CD14-positive monocyte (primary cell): ENCODE measurements around the gene PPID. TPM values are rescaled to one million over a fixed set of nuclear protein-coding genes. Genes with fewer than 3 reads are reported as not detected.
A peak's percentile ranks its signal among the peaks of the same experiment; 100 is the strongest.
"Not testable (repeated sequence)": the region's sequence is repeated elsewhere in the genome, so short reads cannot be mapped to it uniquely, and the experiment has no call there.

ENCODE experiments used
- DNase-seq, 3 donors: peaks; one replicate each; pipeline ENCODE4 v3.0.0-alpha.2; 2011 to 2022
- H2AFZ ChIP-seq: 2 replicates; pipeline ENCODE4 v1.6.0; 2012; ENCODE audit warnings: mild to moderate bottlenecking, low read depth, low read length, inconsistent platforms; ENCODE audit not compliant: insufficient read depth, poor library complexity, severe bottlenecking
- H3K27ac ChIP-seq, 2 donors: 1 replicate in 1 of 2; 2 replicates in 1 of 2; pipeline ENCODE4 v1.5.1; 2012 to 2013; ENCODE audit warnings: low read length in 2 of 2, control low read depth in 1 of 2, inconsistent platforms in 1 of 2, low read depth in 1 of 2, mild to moderate bottlenecking in 1 of 2
- H3K27me3 ChIP-seq, 2 donors: one replicate each; pipeline versions ENCODE4 v1.6.0 to v1.6.1; 2011 to 2013; ENCODE audit warnings: low read length in 2 of 2; ENCODE audit not compliant: control insufficient read depth in 2 of 2, insufficient read depth in 2 of 2
- H3K36me3 ChIP-seq, 2 donors: replicated peaks in 1 of 2; 1 replicate in 1 of 2; 2 replicates in 1 of 2; pipeline versions ENCODE4 v1.5.1 to v1.6.1; 2012 to 2013; ENCODE audit warnings: low read length in 2 of 2, control low read depth in 1 of 2, inconsistent platforms in 1 of 2, mild to moderate bottlenecking in 1 of 2; ENCODE audit not compliant: insufficient read depth in 2 of 2, control insufficient read depth in 1 of 2
- H3K4me1 ChIP-seq, 2 donors: 1 replicate in 1 of 2; 2 replicates in 1 of 2; pipeline versions ENCODE4 v1.5.1 to v1.6.1; 2012 to 2013; ENCODE audit warnings: low read length in 2 of 2, control low read depth in 1 of 2, inconsistent platforms in 1 of 2, mild to moderate bottlenecking in 1 of 2, moderate library complexity in 1 of 2; ENCODE audit not compliant: insufficient read depth in 2 of 2, control insufficient read depth in 1 of 2
- H3K4me2 ChIP-seq: replicated peaks from 2 replicates; pipeline ENCODE3; 2012; ENCODE audit warnings: low read length, moderate library complexity, mild to moderate bottlenecking; ENCODE audit not compliant: poor library complexity, severe bottlenecking; ENCODE audit errors: extremely low read depth
- H3K4me3 ChIP-seq, 3 experiments: fragments of 200-600 bp in 1 of 3; sonication (generic) in 1 of 3; replicated peaks in 1 of 3; 1 replicate in 2 of 3; 2 replicates in 1 of 3; pipeline ENCODE4 v1.5.1; 2011 to 2013; ENCODE audit warnings: low read length in 3 of 3, mild to moderate bottlenecking in 3 of 3, control low read depth in 2 of 3, low read depth in 2 of 3, inconsistent platforms in 1 of 3, moderate library complexity in 1 of 3
- H3K79me2 ChIP-seq: 2 replicates; pipeline ENCODE4 v1.6.0; 2012; ENCODE audit warnings: mild to moderate bottlenecking, control low read depth, inconsistent platforms, low read length, moderate library complexity; ENCODE audit not compliant: insufficient read depth
- H3K9ac ChIP-seq: 2 replicates; pipeline ENCODE4 v1.6.0; 2017; ENCODE audit warnings: low read length, mild to moderate bottlenecking; ENCODE audit not compliant: insufficient read depth, poor library complexity, severe bottlenecking
- H3K9me3 ChIP-seq, 2 donors: replicated peaks in 1 of 2; 1 replicate in 1 of 2; 2 replicates in 1 of 2; pipeline versions ENCODE4 v1.5.1 to v1.6.1; 2012 to 2013; ENCODE audit warnings: low read length in 2 of 2, control low read depth in 1 of 2; ENCODE audit not compliant: control insufficient read depth in 1 of 2, insufficient read depth in 1 of 2
- H4K20me1 ChIP-seq: 2 replicates; pipeline ENCODE4 v1.6.0; 2012; ENCODE audit warnings: mild to moderate bottlenecking, low read length, control low read depth, moderate library complexity; ENCODE audit not compliant: insufficient read depth
- H3K27ac Mint-ChIP-seq, 7 donors: one replicate each; pipeline ENCODE4 v1.8.0; 2020; ENCODE audit warnings: mild to moderate bottlenecking in 7 of 7, mixed read lengths in 7 of 7, moderate library complexity in 6 of 7, inconsistent platforms in 2 of 7
- H3K27me3 Mint-ChIP-seq, 3 donors: one replicate each; pipeline ENCODE4 v1.8.0; 2021 to 2022; ENCODE audit warnings: low read depth in 3 of 3, mild to moderate bottlenecking in 3 of 3, mixed read lengths in 3 of 3, moderate library complexity in 3 of 3, inconsistent platforms in 1 of 3
- H3K36me3 Mint-ChIP-seq, 2 donors: one replicate each; pipeline ENCODE4 v1.8.0; 2020; ENCODE audit warnings: mixed read lengths in 2 of 2, inconsistent platforms in 1 of 2, mild to moderate bottlenecking in 1 of 2
- H3K4me1 Mint-ChIP-seq: one replicate; pipeline ENCODE4 v1.8.0; 2020; ENCODE audit warnings: mild to moderate bottlenecking, mixed read lengths
- H3K4me3 Mint-ChIP-seq, 2 donors: one replicate each; pipeline ENCODE4 v1.8.0; 2020; ENCODE audit warnings: mild to moderate bottlenecking in 2 of 2, mixed read lengths in 2 of 2, moderate library complexity in 1 of 2
- H3K9me3 Mint-ChIP-seq, 7 donors: one replicate each; pipeline ENCODE4 v1.8.0; 2020 to 2022; ENCODE audit warnings: mixed read lengths in 7 of 7, mild to moderate bottlenecking in 6 of 7, moderate library complexity in 6 of 7, inconsistent platforms in 2 of 7
- WGBS: methylation state at CpG from one replicate; pipeline ENCODE4 v1.1.5; 2013; ENCODE audit warnings: missing lambda C conversion rate; ENCODE audit not compliant: insufficient coverage; 5-methylcytosine and 5-hydroxymethylcytosine counted together
- intact Hi-C, 2 donors: fragments of 100-400 bp; cut with micrococcal nuclease; formaldehyde crosslinking; loops; one replicate each; pipeline versions ENCODE4 v1.15.0 to v1.15.1; 2023
- polyA plus RNA-seq, 3 donors: library from polyadenylated mRNA; depleted of rRNA in 1 of 3; unstranded in 2 of 3; stranded (reverse) in 1 of 3; fragments of 300-500 nt in 2 of 3; fragments of >200 nt in 1 of 3; fragmentation: Illumina TruSeq in 2 of 3; gene quantifications; 1 replicate in 2 of 3; 2 replicates in 1 of 3; pipeline ENCODE4 v1.2.3, GENCODE V29; 2012 to 2021
- TF ChIP-seq, protein P1 (sequence below): fragments of 200-600 bp; IDR thresholded peaks from one replicate; pipeline ENCODE4 v1.8.0; 2022; ENCODE audit warnings: antibody characterized with exemption, mild to moderate bottlenecking

The PPID gene
- polyA plus RNA-seq, 3 donors: 11.0 to 30.5 (median 18.1) TPM

DNA sequence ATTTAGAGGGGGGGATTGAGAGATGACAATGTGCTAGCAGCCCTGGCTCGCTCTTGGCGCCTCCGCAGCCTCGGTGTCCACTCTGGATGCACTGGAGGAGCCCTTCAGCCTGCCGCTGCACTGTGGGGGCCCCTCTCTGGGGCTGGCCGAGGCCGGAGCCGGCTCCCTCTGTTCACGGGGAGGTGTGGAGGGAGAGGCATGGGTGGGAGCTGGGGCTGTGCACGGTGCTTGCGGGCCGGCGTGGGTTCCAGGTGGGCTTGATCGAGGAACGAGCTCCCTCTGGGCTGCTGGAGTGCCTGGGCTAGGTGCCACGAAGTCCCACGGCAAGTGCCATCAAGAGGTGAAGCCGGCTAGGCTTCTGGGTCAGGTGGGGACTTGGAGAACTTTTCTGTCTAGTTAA, 58.4 kb downstream of the PPID start:
- TF ChIP-seq, protein P1, sequence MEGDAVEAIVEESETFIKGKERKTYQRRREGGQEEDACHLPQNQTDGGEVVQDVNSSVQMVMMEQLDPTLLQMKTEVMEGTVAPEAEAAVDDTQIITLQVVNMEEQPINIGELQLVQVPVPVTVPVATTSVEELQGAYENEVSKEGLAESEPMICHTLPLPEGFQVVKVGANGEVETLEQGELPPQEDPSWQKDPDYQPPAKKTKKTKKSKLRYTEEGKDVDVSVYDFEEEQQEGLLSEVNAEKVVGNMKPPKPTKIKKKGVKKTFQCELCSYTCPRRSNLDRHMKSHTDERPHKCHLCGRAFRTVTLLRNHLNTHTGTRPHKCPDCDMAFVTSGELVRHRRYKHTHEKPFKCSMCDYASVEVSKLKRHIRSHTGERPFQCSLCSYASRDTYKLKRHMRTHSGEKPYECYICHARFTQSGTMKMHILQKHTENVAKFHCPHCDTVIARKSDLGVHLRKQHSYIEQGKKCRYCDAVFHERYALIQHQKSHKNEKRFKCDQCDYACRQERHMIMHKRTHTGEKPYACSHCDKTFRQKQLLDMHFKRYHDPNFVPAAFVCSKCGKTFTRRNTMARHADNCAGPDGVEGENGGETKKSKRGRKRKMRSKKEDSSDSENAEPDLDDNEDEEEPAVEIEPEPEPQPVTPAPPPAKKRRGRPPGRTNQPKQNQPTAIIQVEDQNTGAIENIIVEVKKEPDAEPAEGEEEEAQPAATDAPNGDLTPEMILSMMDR: no peak
- 98% methylated on average over 14 of the region's 18 CpGs for WGBS

DNA sequence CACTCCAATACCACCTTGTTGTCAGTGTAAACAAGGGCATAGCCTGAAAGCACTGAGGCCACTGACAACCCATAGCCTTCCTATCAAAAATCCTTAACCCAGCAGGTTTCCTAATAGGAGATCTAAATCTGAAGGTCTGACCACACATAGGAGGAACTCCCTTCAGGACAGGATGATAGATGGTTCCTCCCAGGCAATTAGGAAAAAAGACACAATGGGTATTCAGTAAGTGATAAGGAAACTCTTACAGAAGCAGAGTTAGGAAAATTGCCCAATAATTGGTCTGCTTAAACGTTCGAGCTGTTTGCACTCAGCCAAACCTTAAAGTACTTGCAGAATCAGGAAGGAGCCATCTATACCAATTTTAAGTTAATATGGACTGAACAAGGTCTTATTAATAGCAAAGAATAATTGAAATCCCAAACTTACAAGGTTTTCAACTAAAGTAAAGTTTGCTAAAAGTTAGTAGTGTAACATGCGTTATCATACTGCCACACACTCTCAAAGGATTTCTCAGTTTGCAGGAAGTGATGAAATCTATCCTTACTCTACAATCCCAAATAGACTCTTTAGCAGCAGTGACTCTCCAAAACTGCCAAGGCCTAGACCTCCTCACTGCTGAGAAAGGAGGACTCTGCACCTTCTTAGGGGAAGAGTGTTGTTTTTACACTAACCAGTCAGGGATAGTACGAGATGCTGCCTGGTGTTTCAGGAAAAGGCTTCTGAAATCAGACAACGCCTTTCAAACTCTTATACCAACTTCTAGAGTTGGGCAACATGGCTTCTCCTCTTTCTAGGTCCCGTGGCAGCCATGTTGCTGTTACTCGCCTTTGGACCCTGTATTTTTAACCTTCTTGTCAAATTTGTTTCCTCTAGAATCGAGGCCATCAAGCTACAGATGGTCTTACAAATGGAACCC, 59.2 kb downstream of the PPID start:
- H3K9me3 ChIP-seq, intact Hi-C loops, H3K9ac ChIP-seq, H3K36me3 Mint-ChIP-seq, H3K27me3 Mint-ChIP-seq, H3K9me3 Mint-ChIP-seq, H4K20me1 ChIP-seq, H3K27me3 ChIP-seq, H3K36me3 ChIP-seq: not testable (repeated sequence)
- peak overlapping the region in 1 of 3 experiments; percentile 51 for H3K4me3 ChIP-seq
- peaks cover 26 to 30% of the 10 kb centered on the region in 2 donors for H3K4me1 ChIP-seq
- peaks cover 31% of the 10 kb centered on the region for H3K79me2 ChIP-seq
- DNase-seq: peak; percentile 3 to 54 (median 44)
- H3K4me2 ChIP-seq: peak overlapping the region; percentile 60
- peak overlapping the region; percentile 63 for H2AFZ ChIP-seq
- WGBS: no CpG with 5 or more reads among the region's 8 CpGs
- Mint-ChIP-seq H3K4me1 (peaks cover 28% of the 10 kb centered on the region), H3K4me3 (peak overlapping the region in 1 of 2 donors; percentile 87), H3K27ac (peak overlapping the region; percentile 46 to 93 (median 76))
- peak overlapping the region; percentile 43 to 72 for H3K27ac ChIP-seq

More for the DNA sequence above, 58.4 kb downstream of the PPID start:
- H3K27me3 ChIP-seq: no peaks in the 10 kb centered on the region
- Mint-ChIP-seq H3K27ac (peak overlapping the region in 6 of 7 donors; percentile 43 to 84 (median 65)), H3K27me3 (no peaks in the 10 kb centered on the region), H3K4me3 (no peak overlapping the region), H3K36me3 (peaks cover 4 to 8% of the 10 kb centered on the region in 2 donors), H3K4me1 (peaks cover 28% of the 10 kb centered on the region), H3K9me3 (peaks cover 0 to 2% (median 0%) of the 10 kb centered on the region in 7 donors)
- H3K4me1 ChIP-seq: peaks cover 26 to 30% of the 10 kb centered on the region in 2 donors
- no peak overlapping the region for H2AFZ ChIP-seq
- peak overlapping the region in 1 of 3 experiments; percentile 51 for H3K4me3 ChIP-seq
- no peaks in the 10 kb centered on the region for H3K9me3 ChIP-seq
- H3K79me2 ChIP-seq: peaks cover 39% of the 10 kb centered on the region
- no peak overlapping the region for H3K4me2 ChIP-seq
- H3K27ac ChIP-seq: peak overlapping the region; percentile 43 to 72
- intact Hi-C loops: no loop called here
- H4K20me1 ChIP-seq: no peaks in the 10 kb centered on the region
- H3K36me3 ChIP-seq: peaks cover 0 to 6% of the 10 kb centered on the region in 2 donors
- no peak overlapping the region for H3K9ac ChIP-seq
- no peak for DNase-seq

DNA sequence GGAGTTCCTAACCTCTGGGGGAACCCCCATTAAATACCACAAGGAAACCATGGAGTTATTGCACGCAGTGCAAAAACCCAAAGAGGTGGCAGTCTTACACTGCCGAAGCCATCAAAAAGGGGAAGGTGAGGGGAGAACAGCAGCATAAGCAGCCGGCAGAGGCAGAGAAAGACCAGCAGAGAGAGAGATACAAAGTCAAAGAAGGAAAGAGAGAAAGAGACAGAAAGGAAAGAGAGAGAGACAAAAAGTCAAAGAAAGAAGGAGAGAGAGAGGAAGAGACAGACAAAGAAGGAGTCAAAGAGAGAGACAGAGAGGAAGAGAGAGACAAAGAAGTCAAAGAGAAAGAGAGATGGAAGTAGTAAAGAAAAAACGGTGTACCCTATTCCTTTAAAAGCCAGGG, 59.9 kb downstream of the PPID start:
- WGBS: 0% methylated on average over 1 of the region's 4 CpGs
- Mint-ChIP-seq H3K27ac (peak overlapping the region; percentile 75 to 93 (median 85)), H3K4me1 (peaks cover 28% of the 10 kb centered on the region), H3K4me3 (peak overlapping the region; percentile 69 to 87)
- peak overlapping the region; percentile 60 for H3K4me2 ChIP-seq
- intact Hi-C loops, H3K9me3 ChIP-seq, H3K27me3 ChIP-seq, H3K9ac ChIP-seq, H3K36me3 Mint-ChIP-seq, H3K27me3 Mint-ChIP-seq, H3K9me3 Mint-ChIP-seq, H3K36me3 ChIP-seq, H4K20me1 ChIP-seq: not testable (repeated sequence)
- peak overlapping the region; percentile 63 for H2AFZ ChIP-seq
- peaks cover 26 to 30% of the 10 kb centered on the region in 2 donors for H3K4me1 ChIP-seq
- H3K27ac ChIP-seq: peak overlapping the region in 1 of 2 donors; percentile 66
- peak; percentile 22 to 73 (median 28) for DNase-seq
- peaks cover 23% of the 10 kb centered on the region for H3K79me2 ChIP-seq
- H3K4me3 ChIP-seq: peak overlapping the region in 1 of 3 experiments; percentile 51
